NCI-H2196 treated with DMSO at 0.1 percent for 48 hours (cell line): ENCODE data around the gene SLC39A11.

Experiments
- DNase-seq: peaks from one replicate; lab custom pipeline; 2025; ENCODE audit not compliant: unreplicated experiment; lab: John Stamatoyannopoulos, UW

Gene SLC39A11

DNA sequence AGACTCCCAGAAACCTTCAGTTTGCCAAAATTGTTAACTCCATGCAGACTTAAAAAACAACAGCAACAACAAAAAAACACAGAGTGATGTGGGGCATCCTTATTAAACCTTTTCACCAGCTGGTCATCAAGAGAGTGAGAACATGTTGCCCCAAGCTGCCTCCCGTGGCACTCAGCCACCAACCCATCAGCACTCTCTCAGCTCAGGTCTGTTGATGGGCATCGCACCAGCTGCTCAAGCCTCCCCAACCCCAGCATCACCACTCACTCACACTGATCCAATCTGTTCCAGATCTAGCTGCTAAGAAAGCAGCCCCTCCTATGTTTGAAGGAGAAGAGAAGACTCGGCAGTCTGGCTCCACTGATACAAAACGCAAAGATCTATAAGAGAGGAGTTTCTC lies 46.8 kb downstream of the SLC39A11 start:
- DNase-seq: no peak

DNA sequence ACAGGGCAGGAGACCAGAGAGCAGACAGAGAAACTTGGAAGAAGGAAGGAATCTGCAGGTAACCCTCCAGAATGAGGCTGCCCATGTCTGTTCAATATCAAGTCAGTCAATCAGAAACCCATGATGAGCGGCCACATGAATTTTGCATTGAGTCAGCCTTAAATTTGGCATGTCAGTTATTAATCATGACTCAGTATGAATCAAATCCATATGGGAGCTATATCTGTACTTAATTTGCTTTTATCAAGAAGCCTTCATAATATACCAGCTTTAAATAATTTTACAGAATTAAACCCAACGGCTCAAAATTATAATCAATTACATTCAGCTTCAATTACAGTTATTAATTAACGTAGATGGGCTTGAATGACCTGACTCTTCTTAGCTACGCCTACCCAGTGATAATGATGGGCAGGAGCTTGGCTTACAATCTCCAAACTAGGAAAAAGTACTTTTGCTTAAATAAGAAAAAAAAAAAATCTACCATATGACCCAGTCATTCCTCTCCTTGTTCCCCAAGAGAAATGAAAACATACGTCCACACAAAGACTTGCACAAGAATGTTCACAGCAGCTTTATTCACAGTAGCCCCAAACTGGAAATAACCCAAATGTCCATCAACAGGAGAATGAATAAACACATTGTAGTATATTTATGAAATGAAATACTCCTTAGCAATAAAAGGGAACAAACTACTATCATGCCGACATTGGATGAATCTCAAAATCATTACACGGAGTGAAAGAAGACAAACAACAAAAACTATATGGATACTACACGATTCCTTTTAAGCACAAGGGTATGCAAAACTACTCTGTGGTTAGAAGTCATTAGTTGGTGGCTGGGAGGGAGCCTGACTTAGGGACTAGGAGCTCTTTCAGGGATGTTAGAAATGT lies 48.6 kb downstream of the SLC39A11 start:
- no peak for DNase-seq

DNA sequence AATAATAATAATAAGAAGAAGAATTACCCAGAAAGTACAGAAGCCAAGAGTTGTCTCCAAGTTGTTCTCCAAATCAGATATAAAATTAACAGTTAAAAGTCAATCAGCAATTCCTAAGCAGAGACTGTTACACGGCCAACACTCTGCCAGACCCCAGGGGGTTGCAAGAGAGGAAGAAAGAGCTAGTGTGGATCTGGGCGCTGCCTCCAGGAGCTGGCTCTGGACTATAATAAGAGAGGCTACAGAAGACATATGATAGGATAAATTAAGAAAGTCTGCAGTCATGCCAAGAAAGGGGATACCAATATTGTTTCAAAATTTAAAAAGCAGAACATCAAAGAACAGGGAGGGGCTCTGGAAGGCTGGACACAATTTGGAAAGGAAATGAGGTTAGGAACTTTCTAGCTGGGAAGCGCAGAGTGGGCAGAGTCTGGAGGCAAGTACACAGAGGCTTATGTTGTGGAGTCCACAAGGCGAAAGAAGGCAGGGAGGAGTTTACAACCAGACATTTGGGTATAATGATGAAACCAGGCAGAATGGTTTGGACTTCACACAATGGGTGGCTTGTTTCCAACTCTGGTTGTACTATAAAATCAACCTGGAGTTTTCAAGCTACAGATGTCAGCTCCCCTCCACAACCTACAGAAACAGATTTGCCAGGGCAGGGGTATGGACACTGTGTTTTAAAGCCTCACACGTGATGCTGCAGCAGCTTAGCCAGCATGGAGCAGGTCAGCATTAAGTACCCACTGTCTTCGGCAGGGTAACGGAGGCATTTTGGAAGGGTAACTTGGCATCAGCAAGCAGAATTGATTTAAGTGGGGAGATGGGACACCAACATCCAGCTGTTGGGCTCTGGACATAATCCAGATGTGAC lies 49.4 kb downstream of the SLC39A11 start:
- DNase-seq: no peak

DNA sequence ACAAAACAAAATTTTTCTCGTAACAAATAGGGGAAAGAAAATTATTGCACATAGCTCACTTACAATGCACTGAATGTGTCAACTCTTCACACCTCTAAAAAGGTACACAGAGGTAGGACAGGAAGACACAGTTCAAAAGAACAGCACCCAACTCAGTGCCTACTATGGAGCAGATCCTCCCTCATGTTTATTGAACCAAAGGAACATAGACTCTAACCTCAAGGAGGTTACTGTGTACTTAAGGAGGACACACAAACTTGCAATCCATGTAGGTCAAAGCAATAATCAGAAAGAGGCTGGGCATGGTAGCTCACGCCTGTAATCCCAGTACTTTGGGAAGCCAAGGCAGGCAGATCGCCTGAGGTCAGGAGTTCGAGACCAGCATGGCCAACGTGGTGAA lies 50.3 kb downstream of the SLC39A11 start:
- no peak for DNase-seq

- DNase-seq: no peak
Observed at GRCh38 chr17:73039282-73039681, 53.2 kb downstream of the SLC39A11 start.

DNA sequence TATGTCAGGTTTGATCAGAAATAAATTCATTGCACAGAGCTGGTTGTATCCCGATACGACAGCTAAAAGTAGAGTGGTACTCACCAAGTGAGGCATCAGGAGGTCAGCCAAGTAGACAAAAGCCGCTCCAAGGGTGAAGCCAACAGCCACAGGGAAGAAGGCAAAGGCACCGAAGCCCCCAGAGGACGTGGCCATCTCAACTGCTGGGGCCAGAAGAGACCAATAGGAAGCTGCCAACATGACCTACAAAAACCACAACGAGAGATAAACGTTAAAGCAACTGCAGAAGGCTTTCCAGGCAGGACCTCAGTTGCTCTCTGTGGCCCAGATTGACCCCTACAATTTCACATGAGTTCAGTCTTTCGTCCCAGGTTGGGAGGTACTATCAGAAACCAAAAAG lies 61.0 kb downstream of the SLC39A11 start:
- no peak for DNase-seq

DNA sequence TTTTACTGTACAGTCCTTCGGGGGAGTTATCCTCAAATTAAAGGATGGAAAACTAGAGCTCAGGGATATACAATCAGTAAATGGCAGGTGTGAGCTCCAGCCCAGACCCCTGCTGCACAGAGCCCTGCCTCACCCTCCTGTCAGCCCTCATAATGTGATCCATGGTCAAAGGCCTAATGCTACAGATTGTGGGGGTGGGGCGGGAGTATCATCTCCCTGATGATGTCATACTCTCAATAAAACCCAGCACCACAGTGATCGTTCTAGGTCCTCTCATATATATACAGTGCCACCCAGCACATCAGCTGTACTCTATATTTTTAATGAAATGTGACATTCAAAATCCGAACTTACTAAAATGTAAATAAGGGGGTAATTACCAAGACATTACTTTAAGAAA lies 61.5 kb downstream of the SLC39A11 start:
- DNase-seq: no peak

DNA sequence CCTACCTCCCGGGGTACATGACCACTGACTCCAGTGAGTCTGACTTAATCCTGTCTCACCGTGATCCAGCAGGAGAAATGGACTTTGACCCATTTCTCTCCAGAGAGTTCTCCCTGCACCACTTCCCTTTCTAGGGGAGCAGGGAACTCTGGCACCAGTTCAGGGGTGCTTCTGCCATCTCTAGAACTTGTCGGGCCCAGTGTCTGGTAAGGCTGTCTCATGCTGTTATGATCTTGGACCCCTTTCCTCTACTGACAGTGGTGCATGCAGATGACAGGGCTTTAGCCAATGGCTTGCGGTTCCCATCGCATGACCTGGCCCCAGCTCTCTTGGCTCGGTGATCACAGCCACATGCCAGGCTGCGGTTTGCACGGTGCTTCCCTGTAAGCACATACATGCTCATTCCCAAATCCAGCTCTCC lies 62.0 kb downstream of the SLC39A11 start:
- DNase-seq: no peak

GRCh38 chr17:73029991-73030390 lies 62.5 kb downstream of the SLC39A11 start:
- no peak for DNase-seq

DNA sequence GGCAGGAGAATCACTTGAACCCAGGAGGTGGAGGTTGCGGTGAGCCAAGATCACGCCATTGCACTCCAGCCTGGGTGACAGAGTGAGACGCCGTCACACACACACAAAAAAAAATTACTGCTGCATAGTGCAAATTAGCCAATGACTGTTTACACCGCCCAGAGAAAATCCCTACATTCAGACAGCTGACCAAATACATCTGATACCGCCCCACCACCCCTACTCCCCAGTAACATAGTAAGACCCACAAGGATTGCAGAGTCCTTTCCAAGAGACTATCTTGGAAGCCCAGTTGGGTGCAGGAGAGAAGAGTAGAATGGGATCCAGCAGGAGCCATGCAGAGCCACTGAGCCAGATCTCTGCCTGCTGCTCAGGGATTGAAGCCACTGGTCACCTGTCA lies 63.5 kb downstream of the SLC39A11 start:
- no peak for DNase-seq

DNA sequence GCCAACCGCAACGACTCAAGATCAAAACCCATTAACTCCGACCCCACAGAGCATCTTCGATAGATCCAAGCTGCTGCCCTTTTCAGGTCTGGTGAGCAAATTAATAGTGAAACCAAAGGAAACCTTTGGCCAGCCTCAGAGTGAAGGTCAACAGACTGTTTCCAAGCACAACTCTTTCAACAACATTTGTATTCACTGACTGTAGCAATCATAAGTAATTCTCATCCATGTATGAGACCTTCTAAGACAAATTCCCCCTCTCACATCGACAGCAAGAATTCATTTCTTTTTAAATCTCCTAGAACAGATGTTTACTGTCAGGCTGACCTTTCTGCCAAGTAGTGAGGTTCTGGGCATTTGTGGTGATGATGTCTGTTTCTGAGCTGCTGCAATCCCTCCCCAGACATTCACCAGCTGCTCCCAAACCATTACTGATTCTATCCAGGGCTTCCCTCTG lies 64.2 kb downstream of the SLC39A11 start:
- DNase-seq: no peak

DNA sequence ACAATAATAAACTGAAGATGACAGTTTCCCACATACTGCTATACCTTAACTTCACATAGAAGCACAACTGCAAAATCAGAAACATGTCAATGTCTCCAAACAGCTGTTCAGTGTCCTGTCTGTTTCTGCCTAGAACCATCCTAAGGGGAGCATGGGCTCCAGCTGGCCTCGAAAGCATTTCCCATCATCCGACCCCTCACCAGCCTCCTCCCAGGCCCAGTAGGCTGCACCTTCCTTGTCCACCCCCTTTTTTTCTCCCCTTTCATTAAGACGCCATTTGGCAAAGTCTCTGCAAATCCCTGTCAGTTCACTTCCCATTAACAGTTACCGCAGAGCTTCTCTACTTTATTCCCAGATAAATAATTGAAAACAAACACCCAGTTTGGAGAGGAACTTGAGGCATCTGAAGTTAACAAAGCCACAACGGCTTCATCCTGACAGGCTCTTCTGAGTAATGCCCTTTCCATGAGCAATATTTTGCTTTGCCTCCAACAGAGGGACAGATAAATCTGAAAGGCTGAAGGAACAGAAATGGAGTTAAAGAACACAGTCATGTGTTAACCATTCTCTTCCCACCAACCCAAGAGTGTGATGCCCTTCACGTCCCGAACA lies 65.3 kb downstream of the SLC39A11 start:
- no peak for DNase-seq

DNA sequence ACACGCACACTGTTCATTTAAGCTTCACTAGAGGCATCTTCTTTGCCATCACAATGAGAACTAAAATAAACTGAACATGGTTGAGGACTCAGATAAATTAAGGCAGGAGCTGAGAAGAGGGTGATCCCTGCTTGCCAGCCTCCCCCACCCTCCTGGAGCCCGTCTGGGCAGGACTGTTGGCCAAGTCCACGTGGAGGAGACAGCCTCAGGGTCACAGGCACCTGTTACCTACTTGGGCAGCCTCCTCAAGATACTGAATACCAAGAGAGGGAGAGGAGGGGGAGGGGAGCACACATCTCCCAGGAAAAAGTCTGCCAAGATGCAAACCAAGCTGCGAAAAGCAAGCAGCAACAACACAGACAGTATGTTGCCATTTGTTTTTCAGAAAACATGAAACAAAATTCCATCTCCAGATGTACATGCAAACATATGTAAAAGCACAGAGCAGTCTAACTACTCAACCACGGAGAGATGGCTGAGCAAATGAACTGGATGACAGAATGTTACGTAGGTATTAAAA lies 67.4 kb downstream of the SLC39A11 start:
- no peak for DNase-seq

- DNase-seq: no peak
Observed at GRCh38 chr17:73023759-73024158, 68.7 kb downstream of the SLC39A11 start.

DNA sequence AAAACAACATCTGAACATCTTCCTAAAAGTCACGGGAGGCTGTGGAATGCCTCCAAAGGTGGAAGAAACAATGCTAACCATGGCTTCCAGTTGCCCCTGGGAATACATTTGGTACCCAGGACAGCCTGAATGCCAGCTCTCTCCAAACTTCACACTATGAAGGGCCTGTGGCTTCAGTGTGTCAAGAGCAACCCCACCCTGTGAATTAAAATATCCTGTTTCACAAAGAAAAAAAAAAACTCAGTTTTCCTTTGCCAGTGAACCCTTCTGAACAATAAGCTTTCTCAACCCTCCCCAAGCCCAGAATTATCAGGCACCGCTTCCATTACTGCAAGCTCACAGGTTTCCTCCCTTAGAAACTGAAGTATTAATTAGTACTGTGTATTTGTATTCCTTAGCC lies 69.8 kb downstream of the SLC39A11 start:
- DNase-seq: no peak

DNA sequence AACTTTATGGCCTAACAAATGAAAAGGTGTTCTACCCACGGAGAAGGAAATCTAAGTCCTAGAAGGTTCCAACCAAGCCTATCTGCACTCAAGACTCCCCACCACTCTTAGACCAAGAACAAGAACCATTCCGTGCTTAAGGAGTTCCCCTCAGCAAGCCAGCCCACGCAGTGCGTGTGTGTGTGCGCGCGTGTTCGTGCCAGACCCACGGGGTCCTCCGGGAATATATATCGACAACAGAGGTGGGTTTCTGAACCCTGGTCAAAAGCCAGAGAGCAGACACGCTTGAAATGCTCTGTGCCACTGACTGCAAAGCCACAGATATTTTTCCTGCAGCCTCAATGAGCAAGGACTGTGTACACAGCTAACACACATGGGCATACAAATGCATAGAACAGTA lies 70.7 kb downstream of the SLC39A11 start:
- DNase-seq: no peak

DNA sequence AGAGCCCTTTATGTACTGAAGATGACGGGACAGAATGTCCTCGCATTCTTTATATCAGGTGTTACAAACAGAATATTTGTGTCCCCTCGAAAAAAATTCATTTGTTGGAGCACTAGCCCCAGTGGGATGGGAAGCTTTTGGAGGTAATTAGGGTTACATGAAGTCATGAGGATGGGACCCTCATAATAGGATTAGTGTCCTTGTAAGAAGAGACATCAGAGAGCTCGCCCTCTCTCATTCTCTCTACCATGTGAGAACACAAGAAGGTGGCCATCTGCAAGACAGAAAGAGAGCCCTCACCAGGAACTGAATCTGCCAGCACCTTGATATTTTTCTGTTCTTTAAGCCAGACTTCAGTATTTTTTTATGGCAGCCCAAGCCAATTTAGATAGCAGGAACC lies 72.4 kb downstream of the SLC39A11 start:
- no peak for DNase-seq

GRCh38 chr17:73018599-73018998 lies 73.9 kb downstream of the SLC39A11 start:
- DNase-seq: no peak

DNA sequence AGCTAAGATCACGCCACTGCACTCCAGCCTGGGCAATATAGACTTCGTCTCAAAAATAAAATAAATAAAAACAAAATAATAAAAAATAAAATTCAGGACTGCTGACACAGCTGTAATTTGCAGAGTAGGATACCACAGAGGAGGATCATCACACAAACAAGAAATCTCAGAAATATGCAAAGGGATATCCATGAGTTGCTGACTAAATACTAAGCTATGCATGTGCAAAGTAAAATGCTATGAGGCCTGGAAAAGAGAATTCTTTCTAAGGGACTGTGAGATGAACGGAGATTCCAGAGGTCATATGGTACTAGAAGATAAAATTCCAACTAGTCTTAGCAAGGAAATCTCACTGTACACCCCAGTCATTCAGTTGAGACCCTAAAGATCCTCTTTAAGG lies 74.8 kb downstream of the SLC39A11 start:
- DNase-seq: no peak

GRCh38 chr17:73015722-73016276 lies 76.7 kb downstream of the SLC39A11 start:
- no peak for DNase-seq
